ENCODE results near the gene CBY2.
A peak's percentile ranks its signal among the peaks of the same experiment; 100 is the strongest.
"Not testable (repeated sequence)": the region's sequence is repeated elsewhere in the genome, so short reads cannot be mapped to it uniquely, and the experiment has no call there.

CBY2 gene

GRCh38 chr13:45702088-45702487, at the start of gene CBY2:
Gene CBY2 (plus strand): TSS chr13:45702320. CDS start chr13:45702391, 71 bp downstream.
- no peak for DNase-seq

GRCh38 chr13:45654633-45655349, 47.3 kb upstream of the CBY2 start:
- no peak for DNase-seq

GRCh38 chr13:45658586-45659235, 43.4 kb upstream of the CBY2 start:
- DNase-seq: peak; percentile 52 to 81

GRCh38 chr13:45659536-45659935, 42.6 kb upstream of the CBY2 start:
- DNase-seq: no peak

GRCh38 chr13:45660458-45660857, 41.7 kb upstream of the CBY2 start:
- peak; percentile 30 to 47 for DNase-seq

GRCh38 chr13:45662162-45662561, 40.0 kb upstream of the CBY2 start:
- no peak for DNase-seq

GRCh38 chr13:45662903-45663302, 39.2 kb upstream of the CBY2 start:
- not testable (repeated sequence) for DNase-seq

GRCh38 chr13:45669626-45670025, 32.5 kb upstream of the CBY2 start:
- DNase-seq: not testable (repeated sequence)

- DNase-seq: no peak
These were observed 31.8 kb upstream of the CBY2 start for GRCh38 chr13:45670189-45670885.

- no peak for DNase-seq
These were observed 27.2 kb upstream of the CBY2 start for GRCh38 chr13:45674908-45675307.

GRCh38 chr13:45678282-45678681, 23.8 kb upstream of the CBY2 start:
- no peak for DNase-seq

GRCh38 chr13:45681113-45681512, 21.0 kb upstream of the CBY2 start:
- no peak for DNase-seq

- no peak for DNase-seq
These were observed 19.6 kb upstream of the CBY2 start for GRCh38 chr13:45682494-45683008.

- no peak for DNase-seq
These were observed 18.4 kb upstream of the CBY2 start for GRCh38 chr13:45683701-45684100.

GRCh38 chr13:45688577-45688976, 13.5 kb upstream of the CBY2 start:
- no peak for DNase-seq

GRCh38 chr13:45690636-45691035, 11.5 kb upstream of the CBY2 start:
- no peak for DNase-seq

GRCh38 chr13:45691251-45691650, 10.9 kb upstream of the CBY2 start:
- DNase-seq: no peak

GRCh38 chr13:45691667-45692066, 10.5 kb upstream of the CBY2 start:
- no peak for DNase-seq

GRCh38 chr13:45695198-45695730, 6.9 kb upstream of the CBY2 start:
- peak; percentile 88 to 96 for DNase-seq

GRCh38 chr13:45696610-45697226, 5.4 kb upstream of the CBY2 start:
- peak; percentile 52 to 80 for DNase-seq

GRCh38 chr13:45700971-45701900, 884 bp upstream of the CBY2 start:
- peak; percentile 59 to 74 for DNase-seq

Data from inflammatory macrophage treated with lipopolysaccharide for 1 hour (primary cell).